Measurements from ENCODE around the gene TSPAN18. TPM values are rescaled to one million over a fixed set of nuclear protein-coding genes. Genes with fewer than 3 reads are reported as not detected.

TSPAN18 gene
- total RNA-seq, 3 donors from 2014 or later, result 1.0 to 2.0 (median 1.8) TPM

DNA sequence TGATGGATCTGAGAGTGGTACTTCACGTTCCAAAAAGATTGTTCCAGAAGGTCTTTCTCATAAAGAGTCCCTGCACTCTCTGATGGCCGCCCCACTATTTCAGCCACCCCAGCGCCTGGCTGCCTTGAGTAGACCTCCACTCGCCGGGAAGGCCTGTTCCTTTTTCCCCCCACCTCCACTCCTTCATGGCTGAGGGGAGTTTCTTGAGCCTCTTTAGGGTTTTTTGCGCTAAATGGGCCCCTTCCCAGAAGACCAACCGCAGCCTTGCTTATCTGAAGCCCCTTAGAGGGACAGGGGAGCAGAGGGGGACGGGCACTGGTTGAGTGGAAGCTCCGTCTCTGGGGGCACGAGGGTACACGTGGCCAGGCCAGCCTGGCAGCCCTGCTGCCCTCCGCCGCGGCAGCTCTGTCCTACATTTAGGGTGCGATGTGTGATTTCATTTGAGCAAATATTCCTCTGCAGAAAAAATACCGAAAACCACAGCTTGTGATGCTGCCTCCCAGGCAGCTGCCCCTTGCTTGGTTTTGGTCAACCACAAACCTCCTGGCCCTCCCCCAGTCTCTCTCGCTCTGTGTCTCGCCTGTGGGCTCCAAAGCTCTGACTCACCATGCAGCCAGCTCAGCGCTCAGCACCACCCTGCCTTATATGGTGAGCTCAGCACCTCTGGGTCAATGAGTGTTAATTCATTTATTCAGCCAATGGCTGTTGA, 135.2 kb downstream of the TSPAN18 start:
- H3K9me3 ChIP-seq, result no peaks in the 10 kb centered on the region
- no peak for TF ChIP-seq POLR2A (IDR thresholded peaks at IDR 0.05)
- TF ChIP-seq POLR2AphosphoS5 (IDR thresholded peaks at IDR 0.05), result no peak
- TF ChIP-seq CTCF (IDR thresholded peaks at IDR 0.05), result no peak
- H3K4me3 ChIP-seq, result peak overlapping the region in 1 of 3 donors; percentile 19
- peak overlapping the region in 1 of 2 donors; percentile 12 for H3K27ac ChIP-seq
- no peaks in the 10 kb centered on the region for H3K27me3 ChIP-seq
- peaks cover 0 to 6% of the 10 kb centered on the region in 2 donors for H3K4me1 ChIP-seq
- intact Hi-C loops (cut with DNase I; ENCODE audit: low total_unique reads), result no loop called here
- no peaks in the 10 kb centered on the region for H3K36me3 ChIP-seq
- DNase-seq (ENCODE audit: low spot score in 2 of 2), result peak; percentile 63 to 92

DNA sequence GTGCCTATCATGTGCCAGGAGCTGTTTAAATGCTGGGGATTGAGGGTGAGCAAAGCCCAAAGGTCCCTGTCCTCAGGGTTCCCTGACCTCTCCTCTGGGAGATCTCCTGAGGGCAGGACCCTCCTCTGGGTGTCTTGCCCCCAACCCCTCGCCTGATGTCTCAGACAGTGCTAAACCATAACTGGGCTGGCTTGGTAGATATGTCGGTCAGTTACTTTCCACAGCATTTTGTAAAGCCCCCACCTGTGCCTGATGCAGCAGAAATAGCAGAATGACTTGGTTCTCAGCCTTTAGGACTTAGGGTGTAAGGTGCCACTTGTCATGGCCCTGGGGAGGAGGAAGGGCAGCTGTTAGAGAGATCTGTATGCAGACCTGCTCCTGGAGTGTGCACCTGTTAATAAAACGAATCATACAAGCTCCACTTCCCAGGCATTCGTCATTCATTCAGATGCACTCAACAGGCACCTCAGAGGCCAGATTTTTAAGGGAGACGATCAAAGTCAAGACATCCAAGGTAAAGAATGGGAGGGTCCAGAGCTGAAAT, 135.9 kb downstream of the TSPAN18 start:
- TF ChIP-seq POLR2A (IDR thresholded peaks at IDR 0.05) (no peak), CTCF (IDR thresholded peaks at IDR 0.05) (no peak), POLR2AphosphoS5 (IDR thresholded peaks at IDR 0.05) (no peak)
- H3K27me3 ChIP-seq, result no peaks in the 10 kb centered on the region
- H3K4me3 ChIP-seq, result no peak overlapping the region
- no peaks in the 10 kb centered on the region for H3K9me3 ChIP-seq
- peak overlapping the region in 1 of 2 donors; percentile 12 for H3K27ac ChIP-seq
- no peaks in the 10 kb centered on the region for H3K36me3 ChIP-seq
- intact Hi-C loops (cut with DNase I; ENCODE audit: low total_unique reads), result no loop called here
- peaks cover 0 to 6% of the 10 kb centered on the region in 2 donors for H3K4me1 ChIP-seq
- no peak for DNase-seq (ENCODE audit: low spot score in 2 of 2)

DNA sequence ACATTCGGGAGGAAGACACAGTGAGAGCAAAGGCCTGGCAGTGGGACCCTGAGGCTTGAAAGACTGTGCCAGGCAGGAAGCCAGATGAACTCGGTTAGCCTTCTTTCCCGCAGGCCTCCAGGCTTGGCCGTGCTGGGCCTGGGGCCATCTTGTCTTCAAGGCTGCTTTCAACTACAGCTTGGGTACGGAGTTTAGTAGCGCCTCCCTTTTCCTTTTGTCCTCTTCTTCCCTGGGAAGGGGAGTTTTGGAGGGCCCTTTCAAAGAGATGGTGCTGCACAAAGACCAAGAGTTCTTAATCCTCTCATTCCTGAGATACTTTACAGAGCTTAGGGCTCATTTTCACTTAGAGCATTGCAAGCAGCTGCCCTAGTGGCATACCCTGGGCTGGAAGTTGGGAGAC, 136.5 kb downstream of the TSPAN18 start:
- Histone ChIP-seq H3K9me3 (no peaks in the 10 kb centered on the region), H3K4me1 (peaks cover 0 to 6% of the 10 kb centered on the region in 2 donors), H3K4me3 (no peak overlapping the region), H3K27me3 (no peaks in the 10 kb centered on the region), H3K27ac (no peak overlapping the region), H3K36me3 (no peaks in the 10 kb centered on the region)
- intact Hi-C loops (cut with DNase I; ENCODE audit: low total_unique reads), result no loop called here
- DNase-seq (ENCODE audit: low spot score in 2 of 2), result no peak
- TF ChIP-seq POLR2AphosphoS5 (IDR thresholded peaks at IDR 0.05) (no peak), CTCF (IDR thresholded peaks at IDR 0.05) (no peak), POLR2A (IDR thresholded peaks at IDR 0.05) (no peak)

DNA sequence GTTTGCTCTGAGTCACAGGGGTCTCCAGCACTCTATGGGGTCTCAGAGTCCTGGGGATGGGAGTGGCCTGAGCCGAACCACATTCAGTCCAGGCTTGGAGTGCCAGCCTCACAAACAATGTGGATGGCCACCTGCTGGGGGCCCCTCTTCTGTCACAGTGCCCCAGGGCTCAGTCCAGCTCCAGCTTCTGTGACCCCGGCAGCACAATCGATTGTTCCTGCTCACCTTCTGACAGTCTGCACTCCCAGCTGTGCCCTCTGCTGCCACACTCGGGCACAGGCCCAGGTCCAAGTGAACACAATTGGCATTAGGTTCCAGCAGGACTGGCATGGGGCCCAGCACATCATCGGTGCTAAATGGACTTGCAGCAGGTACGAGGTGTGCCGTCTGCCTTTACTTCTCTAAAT, 139.1 kb downstream of the TSPAN18 start:
- DNase-seq (ENCODE audit: low spot score in 2 of 2), result peak; percentile 66 to 76
- Histone ChIP-seq H3K27me3 (no peaks in the 10 kb centered on the region), H3K4me3 (no peak overlapping the region), H3K36me3 (no peaks in the 10 kb centered on the region), H3K4me1 (peaks cover 0 to 6% of the 10 kb centered on the region in 2 donors), H3K9me3 (no peaks in the 10 kb centered on the region), H3K27ac (no peak overlapping the region)
- no peak for TF ChIP-seq POLR2AphosphoS5 (IDR thresholded peaks at IDR 0.05)
- no peak for TF ChIP-seq POLR2A (IDR thresholded peaks at IDR 0.05)
- TF ChIP-seq CTCF (IDR thresholded peaks at IDR 0.05), result no peak
- intact Hi-C loops (cut with DNase I; ENCODE audit: low total_unique reads), result no loop called here

DNA sequence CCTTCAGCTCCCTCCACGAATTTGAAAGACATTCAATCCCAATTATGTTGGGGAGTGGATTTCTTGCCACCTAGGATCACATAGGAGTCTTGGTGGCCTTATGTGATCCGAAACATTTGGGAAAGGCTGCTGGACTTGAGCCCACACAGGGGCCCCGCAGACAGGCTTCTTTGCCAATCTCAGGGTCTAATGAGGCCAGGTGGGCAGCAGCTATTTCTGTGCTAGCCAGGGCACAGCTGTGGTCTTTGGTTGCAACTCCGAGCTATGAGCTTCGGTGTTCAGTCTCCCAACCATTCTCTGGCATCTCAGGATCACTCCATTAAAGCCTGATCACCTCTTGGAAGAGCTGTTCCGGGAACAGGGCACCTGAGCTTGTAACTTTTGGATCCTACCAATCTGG, 139.5 kb downstream of the TSPAN18 start:
- DNase-seq (ENCODE audit: low spot score in 2 of 2), result no peak
- intact Hi-C loops (cut with DNase I; ENCODE audit: low total_unique reads), result no loop called here
- peaks cover 0 to 6% of the 10 kb centered on the region in 2 donors for H3K4me1 ChIP-seq
- H3K27ac ChIP-seq, result no peak overlapping the region
- H3K36me3 ChIP-seq, result no peaks in the 10 kb centered on the region
- H3K9me3 ChIP-seq, result no peaks in the 10 kb centered on the region
- H3K27me3 ChIP-seq, result no peaks in the 10 kb centered on the region
- H3K4me3 ChIP-seq, result no peak overlapping the region
- TF ChIP-seq POLR2AphosphoS5 (IDR thresholded peaks at IDR 0.05) (no peak), POLR2A (IDR thresholded peaks at IDR 0.05) (no peak), CTCF (IDR thresholded peaks at IDR 0.05) (no peak)

All from breast epithelium (tissue), 4 donors.